Body of pancreas (tissue), 4 donors: ENCODE data around the gene HOXB6.

ENCODE experiments used
- CTCF ChIP-seq, 7 experiments: fragments of 450-650 bp in 4 of 7; fragments of 200-600 bp in 3 of 7; sonication (generic) in 3 of 7; IDR thresholded peaks; one replicate each; pipeline ENCODE4 v1.5.1; 2016 to 2019; ENCODE audit warnings: antibody characterized with exemption in 7 of 7
- POLR2A ChIP-seq, 3 donors: fragments of 450-650 bp; IDR thresholded peaks; one replicate each; pipeline ENCODE4 v1.6.1; 2016; ENCODE audit warnings: antibody characterized with exemption in 3 of 3, mild to moderate bottlenecking in 2 of 3

DNA sequence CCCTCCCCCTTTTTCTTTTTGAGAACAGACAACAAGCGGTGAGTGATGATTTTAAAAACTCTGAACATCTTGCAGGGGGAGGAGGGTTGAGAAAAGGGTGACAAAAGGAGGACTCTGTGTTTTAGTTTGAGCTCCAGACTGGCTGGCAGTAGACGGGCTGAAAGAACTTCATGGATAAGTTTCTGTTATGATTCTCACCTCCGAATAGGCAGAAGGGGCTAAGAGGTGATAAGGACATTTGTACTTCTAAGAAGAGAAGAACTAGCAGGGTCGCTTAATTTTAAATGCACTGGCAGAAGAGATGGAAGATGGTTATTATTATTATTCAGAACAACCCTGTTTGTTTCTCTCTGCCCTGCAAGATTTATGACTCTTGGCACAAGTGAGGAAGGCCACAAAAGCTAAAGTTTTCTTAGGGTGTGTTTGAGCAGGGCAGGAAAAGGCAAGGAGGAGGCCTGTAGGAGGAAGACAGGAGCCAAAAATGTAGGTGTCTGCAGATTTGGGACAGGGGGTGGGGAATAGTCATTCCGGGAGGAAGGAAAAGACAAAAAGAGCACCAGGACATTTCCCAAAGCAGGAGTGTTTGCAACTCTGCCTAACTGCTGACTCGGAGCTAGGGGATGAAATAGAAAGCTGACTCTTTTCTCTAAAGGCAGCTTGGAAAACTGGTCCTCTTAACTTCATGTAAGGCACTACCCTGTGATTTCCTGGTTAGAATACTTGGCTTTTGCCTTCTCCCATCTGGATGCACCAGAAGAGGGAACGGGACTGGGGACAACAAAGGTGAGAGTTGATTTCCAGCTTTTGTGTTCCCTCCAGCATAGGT, 48.0 kb downstream of the HOXB6 start:
- TF ChIP-seq POLR2A (IDR thresholded peaks at IDR 0.05) = no peak
- TF ChIP-seq CTCF (IDR thresholded peaks at IDR 0.05) = no peak
